HUDEP-2 (cell line): ENCODE measurements around the gene S100A4.
A peak's percentile ranks its signal among the peaks of the same experiment; 100 is the strongest.
"Not testable (repeated sequence)": the region's sequence is repeated elsewhere in the genome, so short reads cannot be mapped to it uniquely, and the experiment has no call there.

Source experiments
- DNase-seq, 76 experiments: peaks; one replicate each; lab custom pipeline; 2025; ENCODE audit not compliant: unreplicated experiment in 76 of 76; lab: John Stamatoyannopoulos, UW

The S100A4 gene

GRCh38 chr1:153568367-153569099 is 22.9 kb upstream of the S100A4 start:
- DNase-seq: peak in 73 of 76 experiments; percentile 19 to 90 (median 71)

GRCh38 chr1:153567621-153568366 is 22.2 kb upstream of the S100A4 start:
- no peak for DNase-seq

GRCh38 chr1:153566414-153567371 is 21.1 kb upstream of the S100A4 start:
- peak in 75 of 76 experiments; percentile 43 to 98 (median 94) for DNase-seq

GRCh38 chr1:153565529-153566374 is 20.1 kb upstream of the S100A4 start, which contains the start of gene S100A2:
Gene S100A2 (minus strand): TSS chr1:153565844. CDS start chr1:153563877, 1,967 bp downstream.
- DNase-seq: peak in 14 of 76 experiments; percentile 18 to 48 (median 30)

- no peak for DNase-seq
Measured at GRCh38 chr1:153563991-153564390, 18.4 kb upstream of the S100A4 start.

GRCh38 chr1:153563483-153563901 is 17.9 kb upstream of the S100A4 start:
- DNase-seq: no peak

- not testable (repeated sequence) for DNase-seq
Measured at GRCh38 chr1:153562021-153562420, 16.4 kb upstream of the S100A4 start.

- no peak for DNase-seq
Measured at GRCh38 chr1:153561466-153561985, 15.9 kb upstream of the S100A4 start.

GRCh38 chr1:153560771-153561465 is 15.3 kb upstream of the S100A4 start:
- no peak for DNase-seq

GRCh38 chr1:153560241-153560640 is 14.6 kb upstream of the S100A4 start:
- no peak for DNase-seq

GRCh38 chr1:153557877-153558276 is 12.3 kb upstream of the S100A4 start:
- no peak for DNase-seq

- no peak for DNase-seq
Measured at GRCh38 chr1:153556348-153556747, 10.7 kb upstream of the S100A4 start.

GRCh38 chr1:153553830-153554541 is 8.4 kb upstream of the S100A4 start:
- peak in 1 of 76 experiments; percentile 3 for DNase-seq

GRCh38 chr1:153553096-153553495 is 7.5 kb upstream of the S100A4 start:
- DNase-seq: peak in 2 of 76 experiments; percentile 12 to 36

- no peak for DNase-seq
Measured at GRCh38 chr1:153552335-153552734, 6.7 kb upstream of the S100A4 start.

- no peak for DNase-seq
Measured at GRCh38 chr1:153550827-153551500, 5.4 kb upstream of the S100A4 start.

GRCh38 chr1:153550398-153550758 is 4.8 kb upstream of the S100A4 start:
- DNase-seq: no peak
